CD14-positive monocyte (primary cell): ENCODE data around the gene HP. TPM values are rescaled to one million over a fixed set of nuclear protein-coding genes. Genes with fewer than 3 reads are reported as not detected.

Experiments used
- DNase-seq, 3 donors: peaks; one replicate each; pipeline ENCODE4 v3.0.0-alpha.2; 2011 to 2022
- H2AFZ ChIP-seq: 2 replicates; pipeline ENCODE4 v1.6.0; 2012; ENCODE audit warnings: mild to moderate bottlenecking, low read depth, low read length, inconsistent platforms; ENCODE audit not compliant: insufficient read depth, poor library complexity, severe bottlenecking
- H3K27ac ChIP-seq, 2 donors: 1 replicate in 1 of 2; 2 replicates in 1 of 2; pipeline ENCODE4 v1.5.1; 2012 to 2013; ENCODE audit warnings: low read length in 2 of 2, control low read depth in 1 of 2, inconsistent platforms in 1 of 2, low read depth in 1 of 2, mild to moderate bottlenecking in 1 of 2
- H3K27me3 ChIP-seq, 2 donors: one replicate each; pipeline versions ENCODE4 v1.6.0 to v1.6.1; 2011 to 2013; ENCODE audit warnings: low read length in 2 of 2; ENCODE audit not compliant: control insufficient read depth in 2 of 2, insufficient read depth in 2 of 2
- H3K36me3 ChIP-seq, 2 donors: replicated peaks in 1 of 2; 1 replicate in 1 of 2; 2 replicates in 1 of 2; pipeline versions ENCODE4 v1.5.1 to v1.6.1; 2012 to 2013; ENCODE audit warnings: low read length in 2 of 2, control low read depth in 1 of 2, inconsistent platforms in 1 of 2, mild to moderate bottlenecking in 1 of 2; ENCODE audit not compliant: insufficient read depth in 2 of 2, control insufficient read depth in 1 of 2
- H3K4me1 ChIP-seq, 2 donors: 1 replicate in 1 of 2; 2 replicates in 1 of 2; pipeline versions ENCODE4 v1.5.1 to v1.6.1; 2012 to 2013; ENCODE audit warnings: low read length in 2 of 2, control low read depth in 1 of 2, inconsistent platforms in 1 of 2, mild to moderate bottlenecking in 1 of 2, moderate library complexity in 1 of 2; ENCODE audit not compliant: insufficient read depth in 2 of 2, control insufficient read depth in 1 of 2
- H3K4me2 ChIP-seq: replicated peaks from 2 replicates; pipeline ENCODE3; 2012; ENCODE audit warnings: low read length, moderate library complexity, mild to moderate bottlenecking; ENCODE audit not compliant: poor library complexity, severe bottlenecking; ENCODE audit errors: extremely low read depth
- H3K4me3 ChIP-seq, 3 experiments: fragments of 200-600 bp in 1 of 3; sonication (generic) in 1 of 3; replicated peaks in 1 of 3; 1 replicate in 2 of 3; 2 replicates in 1 of 3; pipeline ENCODE4 v1.5.1; 2011 to 2013; ENCODE audit warnings: low read length in 3 of 3, mild to moderate bottlenecking in 3 of 3, control low read depth in 2 of 3, low read depth in 2 of 3, inconsistent platforms in 1 of 3, moderate library complexity in 1 of 3
- H3K79me2 ChIP-seq: 2 replicates; pipeline ENCODE4 v1.6.0; 2012; ENCODE audit warnings: mild to moderate bottlenecking, control low read depth, inconsistent platforms, low read length, moderate library complexity; ENCODE audit not compliant: insufficient read depth
- H3K9ac ChIP-seq: 2 replicates; pipeline ENCODE4 v1.6.0; 2017; ENCODE audit warnings: low read length, mild to moderate bottlenecking; ENCODE audit not compliant: insufficient read depth, poor library complexity, severe bottlenecking
- H3K9me3 ChIP-seq, 2 donors: replicated peaks in 1 of 2; 1 replicate in 1 of 2; 2 replicates in 1 of 2; pipeline versions ENCODE4 v1.5.1 to v1.6.1; 2012 to 2013; ENCODE audit warnings: low read length in 2 of 2, control low read depth in 1 of 2; ENCODE audit not compliant: control insufficient read depth in 1 of 2, insufficient read depth in 1 of 2
- H4K20me1 ChIP-seq: 2 replicates; pipeline ENCODE4 v1.6.0; 2012; ENCODE audit warnings: mild to moderate bottlenecking, low read length, control low read depth, moderate library complexity; ENCODE audit not compliant: insufficient read depth
- H3K27ac Mint-ChIP-seq, 7 donors: one replicate each; pipeline ENCODE4 v1.8.0; 2020; ENCODE audit warnings: mild to moderate bottlenecking in 7 of 7, mixed read lengths in 7 of 7, moderate library complexity in 6 of 7, inconsistent platforms in 2 of 7
- H3K27me3 Mint-ChIP-seq, 3 donors: one replicate each; pipeline ENCODE4 v1.8.0; 2021 to 2022; ENCODE audit warnings: low read depth in 3 of 3, mild to moderate bottlenecking in 3 of 3, mixed read lengths in 3 of 3, moderate library complexity in 3 of 3, inconsistent platforms in 1 of 3
- H3K36me3 Mint-ChIP-seq, 2 donors: one replicate each; pipeline ENCODE4 v1.8.0; 2020; ENCODE audit warnings: mixed read lengths in 2 of 2, inconsistent platforms in 1 of 2, mild to moderate bottlenecking in 1 of 2
- H3K4me1 Mint-ChIP-seq: one replicate; pipeline ENCODE4 v1.8.0; 2020; ENCODE audit warnings: mild to moderate bottlenecking, mixed read lengths
- H3K4me3 Mint-ChIP-seq, 2 donors: one replicate each; pipeline ENCODE4 v1.8.0; 2020; ENCODE audit warnings: mild to moderate bottlenecking in 2 of 2, mixed read lengths in 2 of 2, moderate library complexity in 1 of 2
- H3K9me3 Mint-ChIP-seq, 7 donors: one replicate each; pipeline ENCODE4 v1.8.0; 2020 to 2022; ENCODE audit warnings: mixed read lengths in 7 of 7, mild to moderate bottlenecking in 6 of 7, moderate library complexity in 6 of 7, inconsistent platforms in 2 of 7
- WGBS: methylation state at CpG from one replicate; pipeline ENCODE4 v1.1.5; 2013; ENCODE audit warnings: missing lambda C conversion rate; ENCODE audit not compliant: insufficient coverage; 5-methylcytosine and 5-hydroxymethylcytosine counted together
- intact Hi-C, 2 donors: fragments of 100-400 bp; cut with micrococcal nuclease; formaldehyde crosslinking; loops; one replicate each; pipeline versions ENCODE4 v1.15.0 to v1.15.1; 2023
- polyA plus RNA-seq, 3 donors: library from polyadenylated mRNA; depleted of rRNA in 1 of 3; unstranded in 2 of 3; stranded (reverse) in 1 of 3; fragments of 300-500 nt in 2 of 3; fragments of >200 nt in 1 of 3; fragmentation: Illumina TruSeq in 2 of 3; gene quantifications; 1 replicate in 2 of 3; 2 replicates in 1 of 3; pipeline ENCODE4 v1.2.3, GENCODE V29; 2012 to 2021
- TF ChIP-seq, protein P1 (sequence below): fragments of 200-600 bp; IDR thresholded peaks from one replicate; pipeline ENCODE4 v1.8.0; 2022; ENCODE audit warnings: antibody characterized with exemption, mild to moderate bottlenecking

HP gene
- polyA plus RNA-seq, 3 donors, result 9.3 to 59.4 (median 47.8) TPM

DNA sequence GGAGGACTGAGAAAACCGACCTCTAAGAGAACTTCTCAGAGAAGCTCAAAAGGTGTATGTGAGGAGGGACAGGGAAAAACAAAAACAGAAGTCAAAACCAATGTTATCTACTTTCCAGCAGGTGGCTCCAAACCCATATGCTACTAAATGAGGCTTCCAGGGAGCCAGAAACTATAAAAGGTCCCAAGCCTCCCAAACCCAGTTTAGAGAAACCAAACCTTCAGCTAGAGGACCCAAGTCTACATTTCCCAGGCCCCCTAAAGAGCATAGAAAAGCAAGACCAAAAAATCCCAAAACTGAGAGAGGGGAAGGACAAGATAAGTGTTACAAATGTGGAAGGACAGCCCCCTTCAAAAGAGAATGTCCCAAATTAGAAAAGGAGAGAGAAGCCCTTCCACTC is 12.4 kb downstream of the HP start:
- Mint-ChIP-seq H3K27ac (peak overlapping the region in 4 of 7 donors; percentile 9 to 73 (median 38)), H3K36me3 (peaks cover 2 to 8% of the 10 kb centered on the region in 2 donors), H3K27me3 (peaks cover 0 to 3% (median 1%) of the 10 kb centered on the region in 3 donors), H3K4me1 (peaks cover 13% of the 10 kb centered on the region), H3K9me3 (peaks cover 0 to 2% (median 0%) of the 10 kb centered on the region in 7 donors), H3K4me3 (no peak overlapping the region)
- peak; percentile 14 to 36 (median 16) for DNase-seq
- H3K4me1 ChIP-seq, result no peaks in the 10 kb centered on the region
- no peak overlapping the region for H3K4me2 ChIP-seq
- intact Hi-C loops, result no loop called here
- H3K9me3 ChIP-seq, result no peaks in the 10 kb centered on the region
- TF ChIP-seq, protein P1, sequence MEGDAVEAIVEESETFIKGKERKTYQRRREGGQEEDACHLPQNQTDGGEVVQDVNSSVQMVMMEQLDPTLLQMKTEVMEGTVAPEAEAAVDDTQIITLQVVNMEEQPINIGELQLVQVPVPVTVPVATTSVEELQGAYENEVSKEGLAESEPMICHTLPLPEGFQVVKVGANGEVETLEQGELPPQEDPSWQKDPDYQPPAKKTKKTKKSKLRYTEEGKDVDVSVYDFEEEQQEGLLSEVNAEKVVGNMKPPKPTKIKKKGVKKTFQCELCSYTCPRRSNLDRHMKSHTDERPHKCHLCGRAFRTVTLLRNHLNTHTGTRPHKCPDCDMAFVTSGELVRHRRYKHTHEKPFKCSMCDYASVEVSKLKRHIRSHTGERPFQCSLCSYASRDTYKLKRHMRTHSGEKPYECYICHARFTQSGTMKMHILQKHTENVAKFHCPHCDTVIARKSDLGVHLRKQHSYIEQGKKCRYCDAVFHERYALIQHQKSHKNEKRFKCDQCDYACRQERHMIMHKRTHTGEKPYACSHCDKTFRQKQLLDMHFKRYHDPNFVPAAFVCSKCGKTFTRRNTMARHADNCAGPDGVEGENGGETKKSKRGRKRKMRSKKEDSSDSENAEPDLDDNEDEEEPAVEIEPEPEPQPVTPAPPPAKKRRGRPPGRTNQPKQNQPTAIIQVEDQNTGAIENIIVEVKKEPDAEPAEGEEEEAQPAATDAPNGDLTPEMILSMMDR, result peak; percentile 64
- H2AFZ ChIP-seq, result no peak overlapping the region
- no peaks in the 10 kb centered on the region for H3K79me2 ChIP-seq
- no peak overlapping the region for H3K9ac ChIP-seq
- no peak overlapping the region for H3K27ac ChIP-seq
- H3K4me3 ChIP-seq, result no peak overlapping the region
- H3K27me3 ChIP-seq, result no peaks in the 10 kb centered on the region
- WGBS, result no CpG with 5 or more reads among the region's 1 CpG
- H3K36me3 ChIP-seq, result peaks cover 0 to 7% of the 10 kb centered on the region in 2 donors
- H4K20me1 ChIP-seq, result no peaks in the 10 kb centered on the region

DNA sequence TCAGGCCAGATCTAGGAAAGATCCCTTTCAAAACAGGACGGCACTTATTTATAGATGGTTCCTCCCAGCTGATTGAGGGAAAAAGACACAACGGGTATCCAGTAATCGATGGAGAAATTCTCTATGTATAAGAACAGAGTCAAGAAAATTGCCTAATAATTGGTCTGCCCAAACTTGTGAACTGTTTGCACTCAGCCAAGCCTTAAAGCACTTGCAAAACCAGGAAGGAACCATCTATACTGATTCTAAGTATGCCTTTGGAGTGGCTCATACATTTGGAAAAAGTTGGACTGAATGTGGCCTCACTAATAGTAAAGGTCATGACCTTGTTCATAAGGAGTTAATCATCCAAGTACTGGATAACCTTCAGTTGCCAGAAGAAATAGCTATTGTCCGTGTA is 14.6 kb downstream of the HP start:
- no peak overlapping the region for H3K9ac ChIP-seq
- no peak for DNase-seq
- WGBS, result 53% methylated on average over 3 of the region's 4 CpGs
- Mint-ChIP-seq H3K4me1 (peaks cover 9% of the 10 kb centered on the region), H3K27me3 (peaks cover 0 to 3% (median 0%) of the 10 kb centered on the region in 3 donors), H3K27ac (no peak overlapping the region), H3K9me3 (peaks cover 0 to 2% (median 0%) of the 10 kb centered on the region in 7 donors), H3K36me3 (peaks cover 0 to 11% of the 10 kb centered on the region in 2 donors), H3K4me3 (no peak overlapping the region)
- no peak overlapping the region for H2AFZ ChIP-seq
- no peak overlapping the region for H3K4me3 ChIP-seq
- H3K4me2 ChIP-seq, result no peak overlapping the region
- no peaks in the 10 kb centered on the region for H3K27me3 ChIP-seq
- TF ChIP-seq, protein P1, result no peak
- H3K4me1 ChIP-seq, result no peaks in the 10 kb centered on the region
- H3K9me3 ChIP-seq, result no peaks in the 10 kb centered on the region
- no peaks in the 10 kb centered on the region for H3K79me2 ChIP-seq
- intact Hi-C loops, result no loop called here
- peaks cover 0 to 7% of the 10 kb centered on the region in 2 donors for H3K36me3 ChIP-seq
- no peaks in the 10 kb centered on the region for H4K20me1 ChIP-seq
- H3K27ac ChIP-seq, result no peak overlapping the region
